ENCODE results near the gene PLEKHM1. TPM values are rescaled to one million over a fixed set of nuclear protein-coding genes. Genes with fewer than 3 reads are reported as not detected.
A peak's percentile ranks its signal among the peaks of the same experiment; 100 is the strongest.

The PLEKHM1 gene
- total and polyA plus RNA-seq, 2 of the 4 experiments (the other 2 are of a cell fraction), result 4.7 to 16.4 TPM

DNA sequence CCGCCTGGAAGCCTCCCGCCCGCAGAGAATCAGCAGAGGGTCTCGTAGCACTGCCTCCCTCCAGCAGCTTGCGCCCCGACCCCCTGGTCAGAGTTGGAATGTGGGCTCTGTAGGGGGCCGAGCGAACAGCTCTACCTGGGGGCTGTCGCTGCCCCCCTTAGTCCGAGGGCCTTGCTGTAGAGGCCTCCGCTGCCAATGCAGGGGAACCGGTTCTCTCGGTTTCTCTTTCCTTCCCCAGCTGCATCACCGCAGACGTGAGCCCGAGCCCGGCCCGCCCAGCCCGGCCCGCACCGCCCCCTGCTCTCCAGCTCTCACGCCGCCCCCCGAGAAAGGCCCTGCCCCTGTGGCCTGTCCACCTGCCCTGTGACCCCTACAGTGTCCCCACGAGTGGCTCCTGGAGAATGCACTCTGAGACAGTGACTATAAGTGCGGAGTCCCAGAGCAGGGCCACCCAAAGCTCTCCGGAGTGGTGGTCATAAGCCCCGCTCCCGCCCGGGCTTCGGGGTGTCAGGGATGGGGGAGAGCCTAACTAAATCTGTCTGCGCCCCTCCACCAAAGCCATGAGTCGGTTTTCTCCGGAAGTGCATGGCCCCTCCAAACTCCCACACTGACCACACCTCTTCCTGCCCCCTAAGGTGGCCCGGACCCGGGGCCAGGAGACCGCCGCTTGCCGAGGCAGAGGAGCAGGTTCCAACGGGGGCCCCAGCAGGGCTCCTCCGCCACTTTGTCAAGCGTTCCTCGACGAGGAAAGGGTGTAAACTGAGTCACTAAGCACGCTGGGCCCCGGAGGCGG, 59.6 kb downstream of the PLEKHM1 start:
- Histone ChIP-seq H3K9me1 (ENCODE audit: insufficient read depth, low read length) (no peaks in the 10 kb centered on the region), H3K36me3 (ENCODE audit: control insufficient read depth, insufficient read depth, low read length) (peaks cover 4% of the 10 kb centered on the region; the same call in 1 of the 2 replicates), H2BK120ac (ENCODE audit: low read depth, low read length) (no peak overlapping the region), H3K56ac (ENCODE audit: extremely low read depth, insufficient read depth, low read length) (no peak overlapping the region), H3K9ac (ENCODE audit: low read depth, low read length) (no peak overlapping the region), H4K8ac (ENCODE audit: low read depth in 2 of 2, low read length in 2 of 2) (no peak overlapping the region), H2AFZ (replicated peaks; ENCODE audit: low read length, poor library complexity) (peak overlapping the region; percentile 87), H3K4me3 (ENCODE audit: insufficient read depth, low read depth, low read length) (no peak overlapping the region), H3K79me1 (ENCODE audit: low read depth in 1 of 2, low read length in 2 of 2) (no peaks in the 10 kb centered on the region), H3K4me1 (ENCODE audit: control insufficient read depth, insufficient read depth, low read length) (peaks cover 6% of the 10 kb centered on the region; the same call in 1 of the 2 replicates), H3K23ac (ENCODE audit: low read depth, low read length) (no peak overlapping the region), H4K5ac (ENCODE audit: low read depth, low read length) (no peak overlapping the region), H3K4me2 (ENCODE audit: low read depth, low read length) (peak overlapping the region; percentile 25; the same call in 1 of the 2 replicates), H3K4ac (ENCODE audit: low read depth, low read length) (no peak overlapping the region), H4K91ac (ENCODE audit: insufficient read depth, low read depth, low read length) (no peak overlapping the region), H3K27ac (ENCODE audit: insufficient read depth, low read length) (no peak overlapping the region), H2BK5ac (ENCODE audit: low read depth, low read length, poor library complexity, severe bottlenecking) (no peak overlapping the region), H2AK5ac (ENCODE audit: low read depth, low read length) (no peak overlapping the region), H3K9me3 (ENCODE audit: control insufficient read depth, insufficient read depth, low read length) (0 out of 2 replicates have a peak, but pooled peaks cover 2% of the 10 kb centered on the region), H3K18ac (ENCODE audit: low read depth, low read length) (no peak overlapping the region), H4K20me1 (ENCODE audit: insufficient read depth, low read length) (peaks cover 16% of the 10 kb centered on the region; the same call in 1 of the 2 replicates), H2AK9ac (replicated peaks; ENCODE audit: low read depth, low read length, poor library complexity) (no peak overlapping the region), H3K27me3 (ENCODE audit: control insufficient read depth, insufficient read depth, low read length) (peaks cover 52% of the 10 kb centered on the region), H3K14ac (replicated peaks; ENCODE audit: low read depth, low read length) (no peak overlapping the region), H2BK15ac (ENCODE audit: low read depth, low read length) (no peak overlapping the region), H2BK20ac (ENCODE audit: low read depth, low read length) (no peak overlapping the region)
- ChIA-PET POLR2A (ENCODE audit: unreplicated experiment) (interaction anchor here (0.5 kb wide), 1 partner anchor 250 kb away, joined by 5 read pairs; no protein-coding TSS in a partner anchor), CTCF (no interaction called here)
- DNase-seq (no peak), ATAC-seq (ENCODE audit: low read depth) (peak; percentile 4; the same call in 1 of the 2 replicates)
- in situ Hi-C loops (cut with MboI; ENCODE audit: low sequenced_read_pairs), result no loop called here
- intact Hi-C loops (cut with micrococcal nuclease), result no loop called here
- no TSS peak for BruUV-seq (replicated peaks)
- dilution Hi-C loops (cut with HindIII; ENCODE audit: low sequenced_read_pairs, unreplicated experiment), result no loop called here
- WGBS, 2 experiments (ENCODE audit: extremely low coverage in 2 of 2, insufficient read length in 1 of 2), result 6% methylated on average over 8 of the region's 47 CpGs; no CpG with 5 or more reads in 1 of the 2 experiments
- no peak for TF ChIP-seq RAD21 (IDR thresholded peaks at IDR 0.05; ENCODE audit: low read length)
- no peak for TF ChIP-seq RFX5 (IDR thresholded peaks at IDR 0.05; ENCODE audit: low read depth, low read length)
- TF ChIP-seq, protein P1, sequence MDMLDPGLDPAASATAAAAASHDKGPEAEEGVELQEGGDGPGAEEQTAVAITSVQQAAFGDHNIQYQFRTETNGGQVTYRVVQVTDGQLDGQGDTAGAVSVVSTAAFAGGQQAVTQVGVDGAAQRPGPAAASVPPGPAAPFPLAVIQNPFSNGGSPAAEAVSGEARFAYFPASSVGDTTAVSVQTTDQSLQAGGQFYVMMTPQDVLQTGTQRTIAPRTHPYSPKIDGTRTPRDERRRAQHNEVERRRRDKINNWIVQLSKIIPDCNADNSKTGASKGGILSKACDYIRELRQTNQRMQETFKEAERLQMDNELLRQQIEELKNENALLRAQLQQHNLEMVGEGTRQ (IDR thresholded peaks at IDR 0.05; ENCODE audit: low read depth, low read length), result no peak
- TF ChIP-seq, protein P2, sequence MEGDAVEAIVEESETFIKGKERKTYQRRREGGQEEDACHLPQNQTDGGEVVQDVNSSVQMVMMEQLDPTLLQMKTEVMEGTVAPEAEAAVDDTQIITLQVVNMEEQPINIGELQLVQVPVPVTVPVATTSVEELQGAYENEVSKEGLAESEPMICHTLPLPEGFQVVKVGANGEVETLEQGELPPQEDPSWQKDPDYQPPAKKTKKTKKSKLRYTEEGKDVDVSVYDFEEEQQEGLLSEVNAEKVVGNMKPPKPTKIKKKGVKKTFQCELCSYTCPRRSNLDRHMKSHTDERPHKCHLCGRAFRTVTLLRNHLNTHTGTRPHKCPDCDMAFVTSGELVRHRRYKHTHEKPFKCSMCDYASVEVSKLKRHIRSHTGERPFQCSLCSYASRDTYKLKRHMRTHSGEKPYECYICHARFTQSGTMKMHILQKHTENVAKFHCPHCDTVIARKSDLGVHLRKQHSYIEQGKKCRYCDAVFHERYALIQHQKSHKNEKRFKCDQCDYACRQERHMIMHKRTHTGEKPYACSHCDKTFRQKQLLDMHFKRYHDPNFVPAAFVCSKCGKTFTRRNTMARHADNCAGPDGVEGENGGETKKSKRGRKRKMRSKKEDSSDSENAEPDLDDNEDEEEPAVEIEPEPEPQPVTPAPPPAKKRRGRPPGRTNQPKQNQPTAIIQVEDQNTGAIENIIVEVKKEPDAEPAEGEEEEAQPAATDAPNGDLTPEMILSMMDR (conservative IDR thresholded peaks at IDR 0.05; ENCODE audit: low read depth, low read length), result no peak
- no peak for TF ChIP-seq RCOR1 (IDR thresholded peaks at IDR 0.05; ENCODE audit: insufficient replicate concordance, low read length)
- TF ChIP-seq NFE2L2 (IDR thresholded peaks at IDR 0.05; ENCODE audit: low read depth, low read length), result no peak
- no peak for TF ChIP-seq BHLHE40 (IDR thresholded peaks at IDR 0.05; ENCODE audit: low read depth, low read length)
- TF ChIP-seq, protein P3, sequence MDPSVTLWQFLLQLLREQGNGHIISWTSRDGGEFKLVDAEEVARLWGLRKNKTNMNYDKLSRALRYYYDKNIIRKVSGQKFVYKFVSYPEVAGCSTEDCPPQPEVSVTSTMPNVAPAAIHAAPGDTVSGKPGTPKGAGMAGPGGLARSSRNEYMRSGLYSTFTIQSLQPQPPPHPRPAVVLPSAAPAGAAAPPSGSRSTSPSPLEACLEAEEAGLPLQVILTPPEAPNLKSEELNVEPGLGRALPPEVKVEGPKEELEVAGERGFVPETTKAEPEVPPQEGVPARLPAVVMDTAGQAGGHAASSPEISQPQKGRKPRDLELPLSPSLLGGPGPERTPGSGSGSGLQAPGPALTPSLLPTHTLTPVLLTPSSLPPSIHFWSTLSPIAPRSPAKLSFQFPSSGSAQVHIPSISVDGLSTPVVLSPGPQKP (IDR thresholded peaks at IDR 0.05; ENCODE audit: borderline replicate concordance, low read depth, low read length), result no peak
- no peak for TF ChIP-seq SMC3 (IDR thresholded peaks at IDR 0.05; ENCODE audit: low read depth, low read length)
- no peak for TF ChIP-seq FOS (IDR thresholded peaks at IDR 0.05; ENCODE audit: low read depth, low read length)
- TF ChIP-seq MAFK (IDR thresholded peaks at IDR 0.05; ENCODE audit: low read depth, low read length), result no peak
- TF ChIP-seq POLR2A (IDR thresholded peaks at IDR 0.05; ENCODE audit: low read depth, low read length), result no peak
- no peak for TF ChIP-seq CHD1 (IDR thresholded peaks at IDR 0.05; ENCODE audit: low read depth, low read length)
- no peak for TF ChIP-seq MXI1 (IDR thresholded peaks at IDR 0.05; ENCODE audit: borderline replicate concordance, low read depth, low read length)
- no peak for TF ChIP-seq MAZ (IDR thresholded peaks at IDR 0.05; ENCODE audit: borderline replicate concordance, low read depth, low read length)
